HUES64 (cell line): Measurements from ENCODE around the gene C20orf141.

Experiments used
- H3K27ac ChIP-seq: 2 replicates; pipeline ENCODE4 v1.7.0; 2013; ENCODE audit warnings: low read depth, low read length, inconsistent platforms
- H3K27me3 ChIP-seq: 2 replicates; pipeline ENCODE4 v1.6.1; 2013; ENCODE audit warnings: mild to moderate bottlenecking, low read length; ENCODE audit not compliant: insufficient read depth
- H3K36me3 ChIP-seq: 2 replicates; pipeline ENCODE4 v1.6.1; 2013; ENCODE audit warnings: mild to moderate bottlenecking, low read length; ENCODE audit not compliant: insufficient read depth
- H3K4me1 ChIP-seq: 2 replicates; pipeline ENCODE4 v1.6.1; 2013; ENCODE audit warnings: mild to moderate bottlenecking, low read length, moderate library complexity; ENCODE audit not compliant: insufficient read depth
- H3K4me3 ChIP-seq: 2 replicates; pipeline ENCODE4 v1.5.1; 2013; ENCODE audit warnings: mild to moderate bottlenecking, low read length, moderate library complexity
- H3K9ac ChIP-seq: 2 replicates; pipeline ENCODE4 v1.6.1; 2013; ENCODE audit warnings: mild to moderate bottlenecking, low read depth, low read length
- H3K9me3 ChIP-seq: 2 replicates; pipeline ENCODE4 v1.6.1; 2013; ENCODE audit warnings: low read depth, low read length; ENCODE audit not compliant: insufficient read depth
- WGBS: fragments of 150-250, 120-280 bp; methylation state at CpG from one replicate; pipeline ENCODE4 v1.1.7; 2013; ENCODE audit warnings: missing lambda C conversion rate; 5-methylcytosine and 5-hydroxymethylcytosine counted together

The C20orf141 gene

DNA sequence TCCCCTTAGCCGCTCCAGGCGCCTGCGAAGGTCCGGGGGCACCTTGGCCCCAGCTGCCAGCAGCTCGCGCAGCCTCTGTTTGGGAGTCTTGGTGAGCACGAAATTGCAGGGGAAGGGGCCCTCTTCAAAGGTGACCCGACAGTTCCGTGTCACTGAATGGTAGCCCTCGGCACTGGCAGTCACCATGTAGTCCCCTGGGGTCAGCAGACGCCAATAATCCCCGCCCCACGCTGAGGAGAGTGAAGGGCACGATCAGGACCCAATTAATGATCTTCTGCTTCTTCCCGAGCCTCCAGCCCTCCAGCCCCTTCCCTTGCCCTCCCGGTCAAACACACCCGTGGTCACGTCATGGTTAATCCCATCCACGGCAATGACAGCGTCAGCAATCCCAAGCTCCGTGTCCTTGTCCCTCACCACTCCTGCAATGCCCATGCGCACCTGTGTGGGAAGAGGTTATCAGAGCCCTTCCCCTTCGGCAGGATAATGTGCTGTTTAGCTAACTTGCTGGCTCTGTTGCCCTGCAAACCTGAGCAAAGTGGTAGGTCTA lies 20.5 kb upstream of the C20orf141 start:
- WGBS = 95% methylated on average over 23 of the region's 23 CpGs
- Histone ChIP-seq H3K27me3 (no peaks in the 10 kb centered on the region; the same call in 1 of the 2 replicates), H3K4me1 (peaks cover 3% of the 10 kb centered on the region; the same call in 1 of the 2 replicates), H3K27ac (no peak overlapping the region), H3K4me3 (no peak overlapping the region), H3K36me3 (peaks cover 51% of the 10 kb centered on the region), H3K9ac (no peak overlapping the region), H3K9me3 (no peaks in the 10 kb centered on the region)

DNA sequence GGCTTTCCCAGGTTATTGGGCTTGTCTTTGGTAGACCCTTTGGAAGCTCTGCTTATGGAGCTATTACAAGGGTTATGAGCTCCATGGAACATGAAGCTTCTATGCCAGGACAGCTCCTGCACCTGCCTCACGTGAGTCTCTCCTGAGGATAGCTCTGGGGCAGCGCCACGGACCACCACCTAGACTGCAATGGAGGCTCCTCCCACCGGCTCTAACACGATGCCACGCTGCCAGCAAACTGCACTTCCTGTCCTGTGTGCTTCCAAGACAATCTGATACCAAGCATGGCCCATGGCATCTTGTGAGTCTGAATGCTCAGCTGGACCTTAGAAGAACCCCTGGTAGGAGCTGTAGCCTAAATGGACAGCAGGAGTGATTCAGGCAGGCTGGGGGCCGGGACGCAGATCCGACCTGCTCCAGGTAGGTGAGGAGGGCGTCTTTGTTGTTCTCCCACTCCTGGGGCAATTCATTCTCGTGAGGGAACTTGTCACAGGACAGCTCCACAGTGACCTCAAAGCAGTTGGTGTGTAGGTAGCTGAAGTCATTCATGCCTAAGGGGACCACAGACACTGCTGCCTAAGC lies 19.8 kb upstream of the C20orf141 start:
- H3K27me3 ChIP-seq = peaks cover under 1% of the 10 kb centered on the region; the same call in 1 of the 2 replicates
- H3K9me3 ChIP-seq = no peaks in the 10 kb centered on the region
- 95% methylated on average over 11 of the region's 11 CpGs for WGBS
- H3K9ac ChIP-seq = no peak overlapping the region
- no peak overlapping the region for H3K4me3 ChIP-seq
- H3K36me3 ChIP-seq = peaks cover 51% of the 10 kb centered on the region
- no peak overlapping the region for H3K27ac ChIP-seq
- peaks cover 8% of the 10 kb centered on the region; the same call in 1 of the 2 replicates for H3K4me1 ChIP-seq

DNA sequence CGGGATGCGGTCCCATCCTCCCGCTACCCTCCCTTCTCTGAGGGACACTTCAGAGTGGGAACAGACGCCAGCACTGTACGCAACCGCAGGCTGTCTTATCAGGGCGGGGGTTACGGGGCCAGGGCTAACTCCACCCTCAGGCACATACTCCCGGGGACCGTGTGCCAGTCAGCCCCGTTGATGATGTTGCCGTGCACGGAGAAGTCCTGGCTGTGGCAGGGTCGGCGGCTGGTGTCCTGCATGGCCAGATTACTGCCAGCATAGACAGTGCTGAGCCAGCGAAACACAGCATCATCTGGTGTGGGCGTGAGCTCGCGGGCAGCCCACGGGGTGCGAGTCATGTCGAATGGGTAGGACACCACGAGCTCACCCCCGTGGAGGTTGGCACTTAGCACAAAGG lies 19.3 kb upstream of the C20orf141 start:
- H3K9me3 ChIP-seq = no peaks in the 10 kb centered on the region
- H3K27me3 ChIP-seq = peaks cover 4% of the 10 kb centered on the region; the same call in 1 of the 2 replicates
- H3K27ac ChIP-seq = no peak overlapping the region
- H3K9ac ChIP-seq = no peak overlapping the region
- H3K36me3 ChIP-seq = peaks cover 51% of the 10 kb centered on the region
- WGBS = 95% methylated on average over 24 of the region's 24 CpGs
- H3K4me3 ChIP-seq = no peak overlapping the region
- peaks cover 8% of the 10 kb centered on the region; the same call in 1 of the 2 replicates for H3K4me1 ChIP-seq

DNA sequence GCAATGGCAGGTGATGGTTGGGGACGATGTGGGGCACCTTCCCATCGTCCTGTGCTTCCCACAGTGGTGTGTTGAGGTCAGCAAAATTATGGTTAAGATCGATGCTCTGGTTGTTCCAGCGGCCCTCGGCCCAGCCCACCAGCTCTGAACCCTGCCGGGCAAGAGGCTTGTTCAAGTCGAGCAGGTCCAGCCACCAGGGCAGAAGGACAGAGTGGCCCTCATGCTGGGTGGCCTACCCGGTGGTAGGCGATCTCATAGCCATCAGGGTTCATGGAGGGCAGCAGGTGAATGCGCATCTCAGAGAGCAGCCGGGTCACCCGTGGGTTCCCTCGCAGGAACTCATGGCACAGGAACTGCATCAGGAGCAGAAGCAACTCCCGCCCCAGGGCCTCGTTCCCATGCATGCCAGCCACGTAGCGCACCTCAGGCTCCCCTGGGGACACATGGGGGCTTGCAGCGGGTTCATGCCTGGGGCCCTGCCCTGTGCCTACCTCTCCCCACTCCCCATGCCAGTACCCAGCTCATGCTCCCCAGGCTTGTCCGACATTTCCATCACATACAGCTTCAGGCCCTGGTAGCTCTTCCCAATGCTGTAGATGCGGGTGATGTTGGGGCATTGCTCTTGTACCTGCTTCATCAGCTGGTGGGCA lies 18.7 kb upstream of the C20orf141 start:
- Histone ChIP-seq H3K9ac (no peak overlapping the region), H3K27ac (no peak overlapping the region), H3K9me3 (no peaks in the 10 kb centered on the region), H3K4me3 (no peak overlapping the region), H3K4me1 (peaks cover 9% of the 10 kb centered on the region; the same call in 1 of the 2 replicates), H3K36me3 (peaks cover 51% of the 10 kb centered on the region), H3K27me3 (peaks cover 8% of the 10 kb centered on the region)
- 95% methylated on average over 20 of the region's 20 CpGs for WGBS

DNA sequence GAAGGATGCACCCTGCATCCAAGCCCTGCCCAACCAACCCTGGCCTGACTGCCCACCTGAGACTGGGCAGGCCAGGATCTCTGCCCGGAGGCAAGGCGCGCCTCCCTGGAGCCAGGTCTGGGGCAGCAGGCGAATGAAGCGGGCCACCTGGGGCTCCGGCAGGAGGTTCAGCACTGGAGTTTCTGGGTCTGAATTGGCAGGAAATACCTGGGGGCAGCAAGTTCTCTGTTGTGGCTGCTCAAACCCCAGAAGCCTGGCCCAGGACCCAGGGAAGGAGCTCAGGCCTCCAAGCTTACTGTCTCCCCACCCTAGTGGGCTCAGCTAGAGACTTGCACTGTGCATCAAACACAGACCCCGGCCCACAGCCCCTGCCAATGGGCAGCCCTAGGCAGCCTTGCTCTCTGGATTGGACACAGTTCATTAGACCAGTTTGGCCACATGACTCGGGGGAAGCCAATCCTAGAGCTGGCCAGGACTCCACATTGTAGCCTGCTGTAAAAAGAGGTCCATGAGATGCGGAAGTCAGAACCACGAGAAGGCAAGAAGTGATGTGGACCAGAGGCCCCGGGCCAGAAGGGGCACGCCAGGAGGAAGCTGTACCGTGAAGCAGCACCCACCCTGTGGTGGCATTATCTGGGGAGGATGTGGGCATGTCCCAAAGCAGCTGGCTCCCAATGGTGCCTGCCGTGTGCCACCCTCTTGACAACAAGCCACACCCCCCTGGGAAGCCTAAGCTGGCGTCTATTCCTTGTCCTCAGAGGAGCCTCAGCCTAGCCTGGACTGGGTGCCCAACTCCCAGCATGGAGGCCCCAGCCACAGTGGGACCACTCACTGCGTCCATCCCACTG lies 17.4 kb upstream of the C20orf141 start:
- H3K4me3 ChIP-seq = no peak overlapping the region
- 87% methylated on average over 16 of the region's 16 CpGs for WGBS
- H3K27me3 ChIP-seq = peaks cover 21% of the 10 kb centered on the region
- no peak overlapping the region for H3K9ac ChIP-seq
- no peak overlapping the region for H3K27ac ChIP-seq
- peaks cover 13% of the 10 kb centered on the region; the same call in 1 of the 2 replicates for H3K4me1 ChIP-seq
- H3K36me3 ChIP-seq = peaks cover 51% of the 10 kb centered on the region
- H3K9me3 ChIP-seq = no peaks in the 10 kb centered on the region

DNA sequence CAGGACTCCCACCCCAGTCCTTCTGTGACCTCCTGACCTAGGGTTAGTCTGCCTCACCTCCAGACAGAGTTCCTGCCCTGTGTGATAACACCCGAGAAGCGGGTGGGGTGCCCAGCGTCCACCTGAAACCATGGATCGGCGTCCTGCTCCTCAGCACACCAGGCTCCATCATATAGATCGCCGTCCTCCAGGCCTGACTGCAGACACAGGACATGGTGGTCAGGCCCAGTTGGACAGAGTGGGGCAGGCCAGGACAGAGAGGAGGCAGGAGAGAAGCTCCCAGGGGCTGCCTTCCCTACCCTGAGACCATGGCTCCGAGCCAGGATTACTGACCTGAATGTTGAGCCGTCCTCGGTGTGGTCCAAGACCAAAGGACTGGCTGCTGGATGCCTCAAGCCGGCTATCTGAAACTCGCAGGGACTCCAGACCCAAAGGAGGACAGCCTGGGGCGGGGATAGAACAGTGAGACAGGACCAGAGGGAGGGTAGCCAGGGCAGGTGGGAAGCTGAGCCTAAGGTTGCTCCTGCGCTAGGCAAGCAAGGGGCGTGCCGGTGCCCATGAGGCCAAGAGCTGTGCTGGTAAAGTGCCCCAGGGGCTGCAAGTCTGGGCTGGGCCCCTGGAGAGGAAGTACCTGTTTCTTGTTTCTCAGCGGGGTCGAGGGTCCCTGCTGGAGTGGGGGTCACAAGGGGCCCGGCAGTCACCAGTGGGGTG lies 16.5 kb upstream of the C20orf141 start:
- Histone ChIP-seq H3K36me3 (peaks cover 51% of the 10 kb centered on the region), H3K27ac (no peak overlapping the region), H3K9me3 (no peaks in the 10 kb centered on the region), H3K27me3 (peaks cover 30% of the 10 kb centered on the region), H3K4me3 (no peak overlapping the region), H3K4me1 (peaks cover 13% of the 10 kb centered on the region; the same call in 1 of the 2 replicates), H3K9ac (no peak overlapping the region)
- WGBS = 90% methylated on average over 19 of the region's 19 CpGs

DNA sequence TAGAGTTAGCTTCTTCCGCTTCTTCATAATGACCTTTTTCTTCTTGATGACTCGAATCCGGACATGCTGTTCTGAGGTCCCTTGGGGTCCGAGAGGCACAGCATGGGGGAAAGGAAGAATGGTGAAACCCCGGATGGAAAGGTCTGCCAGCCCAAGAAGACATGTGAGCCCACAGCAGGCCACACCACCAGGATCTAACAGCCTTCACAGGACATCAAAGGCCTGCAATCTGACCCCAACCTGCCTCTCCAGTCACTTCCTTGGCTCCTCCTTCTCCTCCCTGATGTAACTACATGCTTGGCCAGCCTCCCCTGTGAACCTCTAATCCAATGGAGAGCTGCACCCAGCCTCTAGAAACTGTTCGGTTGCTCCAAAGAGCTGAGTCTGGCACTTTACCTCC lies 16.0 kb upstream of the C20orf141 start:
- peaks cover 48% of the 10 kb centered on the region for H3K36me3 ChIP-seq
- WGBS = 58% methylated on average over 6 of the region's 6 CpGs

DNA sequence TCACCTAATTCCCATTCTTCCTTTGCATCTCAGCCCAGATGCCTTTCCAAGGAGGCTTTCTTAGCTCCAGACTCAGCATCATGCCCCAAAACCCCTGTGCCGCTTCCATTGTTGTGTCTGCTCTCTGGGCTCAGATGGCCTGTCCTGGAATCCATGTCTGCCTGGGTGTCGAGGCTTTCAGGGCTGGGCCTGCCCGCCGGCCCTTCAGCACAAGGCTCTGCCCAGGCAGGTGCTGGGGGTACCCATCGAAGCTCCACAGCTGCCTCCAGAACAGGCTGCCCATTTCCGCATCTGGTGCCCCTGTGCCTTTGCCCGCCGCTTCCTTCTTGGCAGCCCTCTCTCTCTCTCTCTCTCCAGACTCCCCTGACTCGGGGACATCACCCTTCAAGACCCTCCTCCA lies 15.5 kb upstream of the C20orf141 start:
- peaks cover 43% of the 10 kb centered on the region for H3K36me3 ChIP-seq
- H3K27ac ChIP-seq = 0 out of 2 replicates have a peak overlapping the region, but pooled peaks have one; percentile 2
- no peaks in the 10 kb centered on the region for H3K9me3 ChIP-seq
- WGBS = 40% methylated on average over 9 of the region's 9 CpGs
- peak overlapping the region; percentile 88 for H3K4me3 ChIP-seq
- H3K4me1 ChIP-seq = peaks cover 13% of the 10 kb centered on the region; the same call in 1 of the 2 replicates
- peak overlapping the region; percentile 82 for H3K9ac ChIP-seq
- H3K27me3 ChIP-seq = peaks cover 40% of the 10 kb centered on the region

More for the DNA sequence above, 16.0 kb upstream of the C20orf141 start:
- no peaks in the 10 kb centered on the region for H3K9me3 ChIP-seq
- H3K4me3 ChIP-seq = peak overlapping the region; percentile 88
- peak overlapping the region; percentile 82; the same call in 1 of the 2 replicates for H3K9ac ChIP-seq
- H3K27me3 ChIP-seq = peaks cover 35% of the 10 kb centered on the region
- peaks cover 13% of the 10 kb centered on the region; the same call in 1 of the 2 replicates for H3K4me1 ChIP-seq
- H3K27ac ChIP-seq = no peak overlapping the region

DNA sequence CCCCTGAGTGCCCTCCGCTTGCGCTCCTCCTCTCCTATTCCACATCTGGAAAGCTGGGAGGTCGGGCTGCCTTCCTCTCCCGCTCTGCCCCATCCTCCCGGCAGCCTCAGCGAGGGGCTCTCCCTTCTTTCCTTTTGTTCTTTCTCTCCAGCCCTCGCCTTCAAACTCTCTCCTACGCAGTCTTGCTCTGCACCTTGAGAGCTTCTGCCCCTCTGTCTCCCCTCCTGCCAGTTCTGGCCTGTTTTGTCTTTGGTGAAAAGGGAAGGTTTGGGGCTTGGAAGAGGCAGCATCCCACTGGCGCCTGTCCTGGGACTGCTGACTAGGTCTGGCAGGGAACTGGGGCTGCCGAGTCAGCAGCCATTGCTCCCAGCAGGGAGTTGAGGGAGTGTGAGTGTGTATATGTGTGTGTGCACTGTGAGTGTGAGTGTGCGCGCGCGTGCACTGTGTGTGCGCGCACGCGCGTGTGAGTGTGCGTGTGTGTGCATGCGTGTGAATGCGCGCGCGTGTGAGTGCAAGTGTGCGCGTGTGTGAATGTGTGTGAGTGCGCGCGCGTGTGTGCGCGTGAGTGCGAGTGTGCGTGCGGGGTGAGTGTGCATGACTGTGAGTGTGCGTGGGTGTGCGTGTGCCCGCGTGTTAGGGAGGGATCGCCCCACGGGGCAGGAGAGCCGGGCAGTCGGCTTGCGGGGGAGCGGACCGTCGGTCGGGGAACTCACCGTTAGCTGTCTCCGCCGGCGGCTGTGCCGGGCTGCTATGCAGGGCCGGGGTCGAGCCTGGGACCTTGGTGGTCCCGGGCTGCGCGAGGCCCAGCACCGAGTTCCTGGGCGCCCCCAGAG lies 14.9 kb upstream of the C20orf141 start:
- Histone ChIP-seq H3K9ac (peak overlapping the region; percentile 82), H3K36me3 (peaks cover 37% of the 10 kb centered on the region), H3K4me3 (peak overlapping the region; percentile 88), H3K27ac (peak overlapping the region; percentile 2; the same call in 1 of the 2 replicates), H3K9me3 (no peaks in the 10 kb centered on the region), H3K27me3 (peaks cover 46% of the 10 kb centered on the region), H3K4me1 (peaks cover 13% of the 10 kb centered on the region; the same call in 1 of the 2 replicates)
- 1% methylated on average over 61 of the region's 61 CpGs for WGBS
